Fibroblast of mammary gland (primary cell): ENCODE results near the gene NACA2.
"Not testable (repeated sequence)": the region's sequence is repeated elsewhere in the genome, so short reads cannot be mapped to it uniquely, and the experiment has no call there.

Experiments used
- DNase-seq: peaks from one replicate; pipeline ENCODE4 v3.0.0-alpha.2; 2010; ENCODE audit warnings: low read depth
- H3K4me3 ChIP-seq: 2 replicates; pipeline ENCODE4 v1.5.1; 2011; ENCODE audit warnings: low read depth, mild to moderate bottlenecking, low read length, moderate library complexity; ENCODE audit not compliant: control insufficient read depth
- CTCF ChIP-seq: conservative IDR thresholded peaks from 2 replicates; pipeline ENCODE4 v1.5.1; 2011; ENCODE audit warnings: low read depth, low read length, inconsistent platforms; ENCODE audit not compliant: control insufficient read depth, insufficient read depth

Gene NACA2

GRCh38 chr17:61587242-61587641, 3.8 kb downstream of the NACA2 start:
- DNase-seq = no peak
- no peak overlapping the region for H3K4me3 ChIP-seq
- TF ChIP-seq CTCF = no peak

- not testable (repeated sequence) for DNase-seq, H3K4me3 ChIP-seq
These were observed 4.4 kb downstream of the NACA2 start for GRCh38 chr17:61586622-61587021.

GRCh38 chr17:61586031-61586566, 4.9 kb downstream of the NACA2 start:
- no peak for TF ChIP-seq CTCF
- H3K4me3 ChIP-seq = no peak overlapping the region
- DNase-seq = no peak

- no peak overlapping the region for H3K4me3 ChIP-seq
- TF ChIP-seq CTCF = no peak
- DNase-seq = no peak
These were observed 6.2 kb downstream of the NACA2 start for GRCh38 chr17:61584866-61585265.

GRCh38 chr17:61584266-61584665, 6.8 kb downstream of the NACA2 start:
- TF ChIP-seq CTCF = no peak
- no peak overlapping the region for H3K4me3 ChIP-seq
- DNase-seq = no peak

- H3K4me3 ChIP-seq = no peak overlapping the region
- DNase-seq = no peak
- no peak for TF ChIP-seq CTCF
These were observed 7.3 kb downstream of the NACA2 start for GRCh38 chr17:61583660-61584264.

GRCh38 chr17:61583242-61583641, 7.8 kb downstream of the NACA2 start:
- peak; percentile 76 for DNase-seq

More at GRCh38 chr17:61583242-61583641, 7.8 kb downstream of the NACA2 start:
- TF ChIP-seq CTCF = peak; percentile 52
- H3K4me3 ChIP-seq = no peak overlapping the region
